ENCODE results near the gene TMEFF1. TPM values are rescaled to one million over a fixed set of nuclear protein-coding genes. Genes with fewer than 3 reads are reported as not detected.

Gene TMEFF1
- total RNA-seq, 1 experiment from 2014 or later, result 3.3 TPM

DNA sequence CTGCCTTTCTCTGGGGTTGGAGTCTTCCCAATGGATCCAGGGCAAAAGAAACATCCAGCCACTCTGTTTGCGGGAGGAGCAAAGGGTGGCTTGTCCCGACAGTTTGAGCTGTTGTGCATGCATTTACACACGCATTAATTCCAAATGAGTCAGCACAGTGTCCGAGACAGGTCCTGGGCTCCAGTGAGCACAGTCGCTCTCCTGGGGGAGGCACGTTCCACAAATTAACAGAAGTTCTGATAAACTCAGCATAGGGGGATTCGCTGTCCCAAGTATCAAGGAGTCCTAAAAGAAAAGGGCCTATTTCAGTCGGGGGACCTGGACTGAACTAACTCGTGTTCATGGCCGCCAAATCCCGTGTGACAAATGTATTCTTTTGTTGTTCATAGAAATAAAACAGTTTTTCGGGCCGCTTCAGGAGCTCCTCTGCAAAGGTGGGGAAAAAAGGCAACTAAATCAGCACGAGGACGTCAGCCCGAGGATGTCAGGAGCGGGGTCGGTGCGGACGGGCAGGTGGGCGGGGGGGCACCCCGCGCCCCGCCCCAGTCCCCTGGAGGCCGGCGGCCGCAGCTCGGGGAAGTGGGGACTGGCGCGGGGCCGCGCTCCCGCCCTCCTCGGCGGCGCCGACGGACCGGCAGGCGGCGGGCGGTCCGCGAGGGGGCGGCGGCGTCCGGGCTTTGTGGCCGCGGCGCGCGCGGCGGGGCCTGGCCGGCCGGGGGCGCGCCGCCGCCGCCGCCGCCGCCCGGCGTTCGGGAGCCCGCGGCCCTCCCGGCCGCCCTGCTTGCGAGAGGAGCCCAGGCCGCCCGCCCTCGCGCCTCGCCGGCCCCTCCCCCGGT is 46.2 kb upstream of the TMEFF1 start, which contains the start of gene MSANTD3:
Gene MSANTD3 (plus strand): TSS at position 614 of the 836 bp plus-strand sequence. CDS start 14,796 bp downstream, outside the sequence.
- POLR2A ChIA-PET, result no interaction called here
- intact Hi-C loops (cut with micrococcal nuclease), result loop anchor here (2.0 kb wide), 1 partner anchor 74 kb away; the partner anchor contains the start of gene TEX10
- TF ChIP-seq ELF1 (IDR thresholded peaks at IDR 0.05; ENCODE audit: borderline replicate concordance, low read depth) (no peak), CBX3 (IDR thresholded peaks at IDR 0.05; ENCODE audit: low read depth) (no peak), POLR2A (IDR thresholded peaks at IDR 0.05; ENCODE audit: borderline replicate concordance, extremely low read depth, insufficient read depth, insufficient read length) (peak; percentile 44), JUND (IDR thresholded peaks at IDR 0.05) (peak; percentile 53), EGR1 (IDR thresholded peaks at IDR 0.05; ENCODE audit: low read depth) (peak; percentile 30; the same call in 1 of the 2 replicates), SRF (IDR thresholded peaks at IDR 0.05; ENCODE audit: low read depth) (no peak), RAD21 (IDR thresholded peaks at IDR 0.05; ENCODE audit: low read depth) (no peak), EZH2phosphoT487 (IDR thresholded peaks at IDR 0.05; ENCODE audit: borderline replicate concordance) (no peak), YY1 (IDR thresholded peaks at IDR 0.05; ENCODE audit: extremely low read depth, insufficient replicate concordance, low read depth, low read length) (peak; percentile 13), CEBPB (IDR thresholded peaks at IDR 0.05; ENCODE audit: low read depth) (no peak), TCF7L2 (IDR thresholded peaks at IDR 0.05; ENCODE audit: borderline replicate concordance, extremely low read depth, insufficient read depth, insufficient read length) (peak; percentile 32), ZFX (IDR thresholded peaks at IDR 0.05) (no peak), SP1 (IDR thresholded peaks at IDR 0.05; ENCODE audit: low read depth) (no peak; the same call in 1 of the 2 replicates), FOSL1 (IDR thresholded peaks at IDR 0.05; ENCODE audit: low read depth) (peak; percentile 61; the same call in 1 of the 2 replicates)
- TF ChIP-seq, protein P1, sequence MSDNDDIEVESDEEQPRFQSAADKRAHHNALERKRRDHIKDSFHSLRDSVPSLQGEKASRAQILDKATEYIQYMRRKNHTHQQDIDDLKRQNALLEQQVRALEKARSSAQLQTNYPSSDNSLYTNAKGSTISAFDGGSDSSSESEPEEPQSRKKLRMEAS (IDR thresholded peaks at IDR 0.05), result peak; percentile 25; the same call in 1 of the 2 replicates
- TF ChIP-seq, protein P2, sequence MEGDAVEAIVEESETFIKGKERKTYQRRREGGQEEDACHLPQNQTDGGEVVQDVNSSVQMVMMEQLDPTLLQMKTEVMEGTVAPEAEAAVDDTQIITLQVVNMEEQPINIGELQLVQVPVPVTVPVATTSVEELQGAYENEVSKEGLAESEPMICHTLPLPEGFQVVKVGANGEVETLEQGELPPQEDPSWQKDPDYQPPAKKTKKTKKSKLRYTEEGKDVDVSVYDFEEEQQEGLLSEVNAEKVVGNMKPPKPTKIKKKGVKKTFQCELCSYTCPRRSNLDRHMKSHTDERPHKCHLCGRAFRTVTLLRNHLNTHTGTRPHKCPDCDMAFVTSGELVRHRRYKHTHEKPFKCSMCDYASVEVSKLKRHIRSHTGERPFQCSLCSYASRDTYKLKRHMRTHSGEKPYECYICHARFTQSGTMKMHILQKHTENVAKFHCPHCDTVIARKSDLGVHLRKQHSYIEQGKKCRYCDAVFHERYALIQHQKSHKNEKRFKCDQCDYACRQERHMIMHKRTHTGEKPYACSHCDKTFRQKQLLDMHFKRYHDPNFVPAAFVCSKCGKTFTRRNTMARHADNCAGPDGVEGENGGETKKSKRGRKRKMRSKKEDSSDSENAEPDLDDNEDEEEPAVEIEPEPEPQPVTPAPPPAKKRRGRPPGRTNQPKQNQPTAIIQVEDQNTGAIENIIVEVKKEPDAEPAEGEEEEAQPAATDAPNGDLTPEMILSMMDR (IDR thresholded peaks at IDR 0.05 in 2 of 3, conservative IDR thresholded peaks at IDR 0.05 in 1 of 3; ENCODE audit: borderline replicate concordance in 1 of 3, insufficient read depth in 1 of 3, low read depth in 2 of 3, low read length in 2 of 3), result no peak
- TF ChIP-seq, protein P3, sequence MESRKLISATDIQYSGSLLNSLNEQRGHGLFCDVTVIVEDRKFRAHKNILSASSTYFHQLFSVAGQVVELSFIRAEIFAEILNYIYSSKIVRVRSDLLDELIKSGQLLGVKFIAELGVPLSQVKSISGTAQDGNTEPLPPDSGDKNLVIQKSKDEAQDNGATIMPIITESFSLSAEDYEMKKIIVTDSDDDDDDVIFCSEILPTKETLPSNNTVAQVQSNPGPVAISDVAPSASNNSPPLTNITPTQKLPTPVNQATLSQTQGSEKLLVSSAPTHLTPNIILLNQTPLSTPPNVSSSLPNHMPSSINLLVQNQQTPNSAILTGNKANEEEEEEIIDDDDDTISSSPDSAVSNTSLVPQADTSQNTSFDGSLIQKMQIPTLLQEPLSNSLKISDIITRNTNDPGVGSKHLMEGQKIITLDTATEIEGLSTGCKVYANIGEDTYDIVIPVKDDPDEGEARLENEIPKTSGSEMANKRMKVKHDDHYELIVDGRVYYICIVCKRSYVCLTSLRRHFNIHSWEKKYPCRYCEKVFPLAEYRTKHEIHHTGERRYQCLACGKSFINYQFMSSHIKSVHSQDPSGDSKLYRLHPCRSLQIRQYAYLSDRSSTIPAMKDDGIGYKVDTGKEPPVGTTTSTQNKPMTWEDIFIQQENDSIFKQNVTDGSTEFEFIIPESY (IDR thresholded peaks at IDR 0.05; ENCODE audit: extremely low read depth, insufficient replicate concordance, low read length), result no peak
- TF ChIP-seq, protein P4, sequence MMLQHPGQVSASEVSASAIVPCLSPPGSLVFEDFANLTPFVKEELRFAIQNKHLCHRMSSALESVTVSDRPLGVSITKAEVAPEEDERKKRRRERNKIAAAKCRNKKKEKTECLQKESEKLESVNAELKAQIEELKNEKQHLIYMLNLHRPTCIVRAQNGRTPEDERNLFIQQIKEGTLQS (IDR thresholded peaks at IDR 0.05), result no peak
- TF ChIP-seq, protein P5, sequence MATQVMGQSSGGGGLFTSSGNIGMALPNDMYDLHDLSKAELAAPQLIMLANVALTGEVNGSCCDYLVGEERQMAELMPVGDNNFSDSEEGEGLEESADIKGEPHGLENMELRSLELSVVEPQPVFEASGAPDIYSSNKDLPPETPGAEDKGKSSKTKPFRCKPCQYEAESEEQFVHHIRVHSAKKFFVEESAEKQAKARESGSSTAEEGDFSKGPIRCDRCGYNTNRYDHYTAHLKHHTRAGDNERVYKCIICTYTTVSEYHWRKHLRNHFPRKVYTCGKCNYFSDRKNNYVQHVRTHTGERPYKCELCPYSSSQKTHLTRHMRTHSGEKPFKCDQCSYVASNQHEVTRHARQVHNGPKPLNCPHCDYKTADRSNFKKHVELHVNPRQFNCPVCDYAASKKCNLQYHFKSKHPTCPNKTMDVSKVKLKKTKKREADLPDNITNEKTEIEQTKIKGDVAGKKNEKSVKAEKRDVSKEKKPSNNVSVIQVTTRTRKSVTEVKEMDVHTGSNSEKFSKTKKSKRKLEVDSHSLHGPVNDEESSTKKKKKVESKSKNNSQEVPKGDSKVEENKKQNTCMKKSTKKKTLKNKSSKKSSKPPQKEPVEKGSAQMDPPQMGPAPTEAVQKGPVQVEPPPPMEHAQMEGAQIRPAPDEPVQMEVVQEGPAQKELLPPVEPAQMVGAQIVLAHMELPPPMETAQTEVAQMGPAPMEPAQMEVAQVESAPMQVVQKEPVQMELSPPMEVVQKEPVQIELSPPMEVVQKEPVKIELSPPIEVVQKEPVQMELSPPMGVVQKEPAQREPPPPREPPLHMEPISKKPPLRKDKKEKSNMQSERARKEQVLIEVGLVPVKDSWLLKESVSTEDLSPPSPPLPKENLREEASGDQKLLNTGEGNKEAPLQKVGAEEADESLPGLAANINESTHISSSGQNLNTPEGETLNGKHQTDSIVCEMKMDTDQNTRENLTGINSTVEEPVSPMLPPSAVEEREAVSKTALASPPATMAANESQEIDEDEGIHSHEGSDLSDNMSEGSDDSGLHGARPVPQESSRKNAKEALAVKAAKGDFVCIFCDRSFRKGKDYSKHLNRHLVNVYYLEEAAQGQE (IDR thresholded peaks at IDR 0.05; ENCODE audit: low read depth), result no peak

More for the DNA sequence above, 46.2 kb upstream of the TMEFF1 start, which contains the start of gene MSANTD3:
- H3K9ac ChIP-seq (ENCODE audit: low read length), result peak within 1 kb of the TSS; percentile 82
- ChIA-PET CTCF (interaction anchor here (0.6 kb wide), 1 partner anchor 102 kb away, joined by 3 read pairs; no protein-coding TSS in a partner anchor), RAD21 (ENCODE audit: low non-redundant PET in 1 of 2, low total read pairs in 2 of 2, uncharacterized antibody in 2 of 2, unreplicated experiment in 2 of 2) (no interaction called here)
- DNase-seq (ENCODE audit: low read depth, low spot score) (peak; percentile 50), ATAC-seq (peak; percentile 71)
- peaks cover 39% of the 10 kb centered on the region for H3K79me2 ChIP-seq (ENCODE audit: insufficient read depth, low read length)
- H3K27me3 ChIP-seq (ENCODE audit: insufficient read depth, low read length), result no peaks in the 10 kb centered on the region
- H2AFZ ChIP-seq (ENCODE audit: low read depth, low read length, poor library complexity, severe bottlenecking), result peak within 1 kb of the TSS; percentile 99
- H3K4me3 ChIP-seq (replicated peaks in 1 of 2; ENCODE audit: low read depth in 1 of 2, low read length in 2 of 2), result peak within 1 kb of the TSS; percentile 62 to 73
- H3K9me2 ChIP-seq (ENCODE audit: insufficient read depth), result no peaks in the 10 kb centered on the region
- no peaks in the 10 kb centered on the region for H4K20me1 ChIP-seq (ENCODE audit: insufficient read depth)
- no peaks in the 10 kb centered on the region for H3K36me3 ChIP-seq (ENCODE audit: control insufficient read depth in 1 of 2, insufficient read depth in 2 of 2, low read length in 2 of 2)
- H3K9me3 ChIP-seq (ENCODE audit: control insufficient read depth in 1 of 2, insufficient read depth in 1 of 2, low read depth in 1 of 2, low read length in 2 of 2), result no peaks in the 10 kb centered on the region
- H3K4me2 ChIP-seq (ENCODE audit: low read length), result peak within 1 kb of the TSS; percentile 94
- peaks cover 33 to 44% of the 10 kb centered on the region in 2 experiments for H3K4me1 ChIP-seq (ENCODE audit: control insufficient read depth in 1 of 2, insufficient read depth in 2 of 2, low read length in 2 of 2)
- peak within 1 kb of the TSS; percentile 73 for H3K27ac ChIP-seq (ENCODE audit: low read depth, low read length)
- TSS peak; percentile 87 for BruUV-seq (replicated peaks)

All from HCT116 (cell line).